Caco-2 (cell line): Measurements from ENCODE around the gene D2HGDH. TPM values are rescaled to one million over a fixed set of nuclear protein-coding genes. Genes with fewer than 3 reads are reported as not detected.

Source experiments
- BruUV-seq: library from RNA; stranded (reverse); fragments of 400-500 nt; replicated peaks from 2 replicates; lab custom pipeline; 2021; lab: Mats Ljungman, UMichigan
- CTCF ChIA-PET: fragments of 300-600 bp; sonication (Branson Sonifier 250); formaldehyde crosslinking; loops from one replicate; lab custom pipeline; 2022; ENCODE audit warnings: antibody characterized with exemption; lab: Charles Lee
- POLR2A ChIA-PET: fragments of 300-600 bp; sonication (Branson Sonifier 250); formaldehyde crosslinking; loops from one replicate; lab custom pipeline; 2022; ENCODE audit warnings: antibody characterized with exemption; lab: Charles Lee
- DNase-seq, 2 experiments: peaks; one replicate each; pipeline versions ENCODE4 v3.0.0 to v3.0.0-alpha.2; 2020 to 2022
- H3K27me3 ChIP-seq: replicated peaks from 2 replicates; pipeline ENCODE4 v1.6.0; 2011; ENCODE audit warnings: low read length; ENCODE audit not compliant: control insufficient read depth, insufficient read depth
- H3K36me3 ChIP-seq: 2 replicates; pipeline ENCODE4 v1.5.1; 2011; ENCODE audit warnings: low read length; ENCODE audit not compliant: control insufficient read depth, insufficient read depth
- H3K4me1 ChIP-seq: fragments of 250-450 bp; sonication (Bioruptor Pico); 2 replicates; pipeline ENCODE4 v1.5.1; 2020; ENCODE audit warnings: mild to moderate bottlenecking
- H3K4me3 ChIP-seq: 2 replicates; pipeline ENCODE4 v1.5.1; 2011; ENCODE audit warnings: low read depth, mild to moderate bottlenecking, control low read depth, low read length
- H3K9me3 ChIP-seq: fragments of 250-450 bp; sonication (Bioruptor Pico); 2 replicates; pipeline ENCODE4 v1.5.1; 2020; ENCODE audit warnings: mild to moderate bottlenecking, moderate library complexity
- H3K27ac Mint-ChIP-seq: one replicate; pipeline ENCODE4 v1.8.0; 2022; ENCODE audit warnings: mixed read lengths; ENCODE audit not compliant: unreplicated experiment
- H3K27me3 Mint-ChIP-seq: one replicate; pipeline ENCODE4 v1.8.0; 2022; ENCODE audit warnings: mixed read lengths; ENCODE audit not compliant: insufficient read depth, unreplicated experiment
- H3K36me3 Mint-ChIP-seq: one replicate; pipeline ENCODE4 v1.8.0; 2022; ENCODE audit warnings: mild to moderate bottlenecking, mixed read lengths; ENCODE audit not compliant: insufficient read depth, unreplicated experiment
- H3K4me1 Mint-ChIP-seq: one replicate; pipeline ENCODE4 v1.8.0; 2022; ENCODE audit warnings: low read depth, mixed read lengths; ENCODE audit not compliant: unreplicated experiment
- H3K4me3 Mint-ChIP-seq: one replicate; pipeline ENCODE4 v1.8.0; 2022; ENCODE audit warnings: mild to moderate bottlenecking, moderate library complexity, mixed read lengths; ENCODE audit not compliant: unreplicated experiment
- H3K9me3 Mint-ChIP-seq: one replicate; pipeline ENCODE4 v1.8.0; 2022; ENCODE audit warnings: mixed read lengths; ENCODE audit not compliant: unreplicated experiment
- CTCF ChIP-seq, 2 experiments: fragments of 200-600 bp in 1 of 2; IDR thresholded peaks; 1 replicate in 1 of 2; 2 replicates in 1 of 2; pipeline versions ENCODE4 v1.5.1 to v1.8.0; 2011 to 2022; ENCODE audit warnings: antibody characterized with exemption in 1 of 2, control low read depth in 1 of 2, inconsistent platforms in 1 of 2, low read depth in 1 of 2, low read length in 1 of 2, mild to moderate bottlenecking in 1 of 2, moderate library complexity in 1 of 2; ENCODE audit not compliant: insufficient read depth in 1 of 2, severe bottlenecking in 1 of 2, unreplicated experiment in 1 of 2
- intact Hi-C: fragments of 100-400 bp; cut with micrococcal nuclease; formaldehyde crosslinking; loops from one replicate; pipeline ENCODE4 v1.10.0; 2022; ENCODE audit not compliant: unreplicated experiment
- total RNA-seq: library from RNA; stranded (reverse); gene quantifications from 2 replicates; pipeline ENCODE4 v1.2.3, GENCODE V29; 2022

Gene D2HGDH
- total RNA-seq, 1 experiment from 2014 or later: 35.4 TPM

- intact Hi-C loops: no loop called here
- Mint-ChIP-seq H3K4me1 (no peaks in the 10 kb centered on the region), H3K4me3 (no peak overlapping the region), H3K9me3 (no peaks in the 10 kb centered on the region), H3K27ac (no peak overlapping the region), H3K27me3 (no peaks in the 10 kb centered on the region), H3K36me3 (peaks cover 5% of the 10 kb centered on the region)
- Histone ChIP-seq H3K4me1 (no peaks in the 10 kb centered on the region), H3K4me3 (no peak overlapping the region), H3K9me3 (no peaks in the 10 kb centered on the region), H3K36me3 (no peaks in the 10 kb centered on the region), H3K27me3 (no peaks in the 10 kb centered on the region)
- no peak for DNase-seq
- BruUV-seq: no TSS peak
- POLR2A ChIA-PET: no interaction called here
- TF ChIP-seq CTCF (IDR thresholded peaks at IDR 0.05; ENCODE audit: insufficient read depth in 1 of 2, low read depth in 1 of 2, low read length in 1 of 2, severe bottlenecking in 1 of 2, unreplicated experiment in 1 of 2): no peak
- CTCF ChIA-PET: no interaction called here
Observed at GRCh38 chr2:241810307-241811200, 76.1 kb downstream of the D2HGDH start.

DNA sequence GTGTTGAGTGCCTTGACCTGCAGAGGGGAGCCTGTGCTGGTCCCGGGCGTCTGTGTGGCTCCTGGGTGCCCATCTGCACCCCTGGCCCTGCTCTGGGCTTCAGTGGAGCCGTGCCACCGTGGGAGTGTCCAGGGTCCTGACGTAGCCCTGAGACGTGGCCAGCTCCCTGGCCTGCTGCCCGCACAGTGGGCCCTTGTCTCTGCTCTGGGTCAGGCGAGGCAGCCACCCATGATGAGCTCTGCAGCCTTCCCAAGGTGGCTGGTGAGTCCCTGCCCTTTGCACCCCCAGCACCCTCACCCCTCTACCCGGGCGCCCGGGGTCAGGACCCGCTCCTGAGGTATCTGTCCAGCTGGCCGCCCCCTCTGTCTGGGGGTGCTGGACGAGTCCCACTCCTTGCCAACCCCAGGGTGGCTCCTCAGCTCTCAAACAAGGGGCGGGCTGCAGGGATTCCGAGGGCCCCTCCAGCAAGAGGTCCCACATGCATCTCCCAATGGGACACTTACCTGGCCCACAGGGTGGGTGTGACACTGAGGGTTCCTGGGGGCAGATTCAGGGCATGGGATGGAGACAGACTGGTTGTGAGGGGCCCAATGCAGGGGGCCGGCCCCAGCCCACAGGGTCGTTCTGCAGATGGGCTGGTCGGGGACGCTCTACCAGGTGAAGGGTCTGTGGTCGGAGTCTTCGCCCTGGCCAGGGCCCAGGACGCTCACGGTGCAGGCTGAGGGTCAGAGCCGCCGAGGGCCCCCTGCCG, 76.9 kb downstream of the D2HGDH start:
- CTCF ChIA-PET: no interaction called here

More for the DNA sequence above, 76.9 kb downstream of the D2HGDH start:
- intact Hi-C loops: no loop called here
- POLR2A ChIA-PET: no interaction called here
- H3K4me1 Mint-ChIP-seq: no peaks in the 10 kb centered on the region
- no TSS peak for BruUV-seq
- H3K4me3 Mint-ChIP-seq: no peak overlapping the region
- no peak overlapping the region for H3K27ac Mint-ChIP-seq
- no peak overlapping the region for H3K4me3 ChIP-seq
- H3K36me3 Mint-ChIP-seq: peaks cover 5% of the 10 kb centered on the region
- no peak for TF ChIP-seq CTCF (IDR thresholded peaks at IDR 0.05; ENCODE audit: insufficient read depth in 1 of 2, low read depth in 1 of 2, low read length in 1 of 2, severe bottlenecking in 1 of 2, unreplicated experiment in 1 of 2)
- H3K9me3 ChIP-seq: no peaks in the 10 kb centered on the region
- H3K4me1 ChIP-seq: no peaks in the 10 kb centered on the region
- no peaks in the 10 kb centered on the region for H3K36me3 ChIP-seq
- H3K27me3 ChIP-seq: no peaks in the 10 kb centered on the region
- no peaks in the 10 kb centered on the region for H3K27me3 Mint-ChIP-seq
- no peaks in the 10 kb centered on the region for H3K9me3 Mint-ChIP-seq
- DNase-seq: no peak
